ENCODE data around the gene R3HDM1.
A peak's percentile ranks its signal among the peaks of the same experiment; 100 is the strongest.
"Not testable (repeated sequence)": the region's sequence is repeated elsewhere in the genome, so short reads cannot be mapped to it uniquely, and the experiment has no call there.

Gene R3HDM1

DNA sequence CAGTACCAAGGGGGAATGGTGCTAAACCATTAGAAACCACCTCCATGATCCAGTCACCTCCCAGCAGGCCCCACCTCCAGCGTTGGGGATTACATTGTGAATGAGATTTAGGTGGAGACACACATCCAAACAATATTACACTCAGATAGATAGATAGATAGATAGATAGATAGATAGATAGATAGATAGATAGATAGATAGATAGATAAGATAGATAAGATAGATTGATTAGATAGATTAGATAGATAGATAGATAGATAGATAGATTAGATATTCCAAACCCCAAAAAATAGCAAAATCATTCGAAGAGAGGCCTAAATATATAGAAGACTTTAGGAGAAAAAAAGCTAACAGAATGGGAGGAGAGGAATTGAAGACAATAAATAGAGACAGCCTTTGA lies 167.6 kb downstream of the R3HDM1 start:
- H3K4me3 ChIP-seq (ENCODE audit: low read length), result no peak overlapping the region
- DNase-seq (ENCODE audit: low read depth), result no peak

DNA sequence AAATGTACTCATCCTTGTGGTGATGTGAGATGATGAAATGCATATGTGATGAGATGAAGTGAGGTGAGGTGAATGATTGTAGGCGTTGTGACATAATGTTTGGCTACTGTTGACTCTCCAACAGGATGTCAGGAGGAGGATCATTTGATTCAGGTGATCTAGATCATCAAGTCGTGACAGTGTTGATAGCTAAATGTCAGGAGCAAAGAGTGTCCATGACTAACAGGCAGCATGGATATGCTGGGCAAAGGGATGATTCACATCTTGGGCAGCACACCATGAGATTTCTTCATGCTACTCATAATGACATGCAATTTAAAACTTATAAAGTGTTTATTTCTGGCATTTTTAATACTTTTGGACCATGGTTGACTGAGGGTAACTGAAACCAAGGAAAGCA lies 170.2 kb downstream of the R3HDM1 start:
- TF ChIP-seq CTCF (IDR thresholded peaks at IDR 0.05; ENCODE audit: insufficient read depth, low read depth, low read length, missing control alignments), result no peak
- no peak overlapping the region for H3K4me3 ChIP-seq (ENCODE audit: low read length)
- peak; percentile 86 for DNase-seq (ENCODE audit: low read depth)

More for the DNA sequence above, 167.6 kb downstream of the R3HDM1 start:
- no peak for TF ChIP-seq CTCF (IDR thresholded peaks at IDR 0.05; ENCODE audit: insufficient read depth, low read depth, low read length, missing control alignments)

GRCh38 chr2:135703300-135703699 lies 172.0 kb downstream of the R3HDM1 start:
- H3K4me3 ChIP-seq (ENCODE audit: low read length), result no peak overlapping the region
- no peak for TF ChIP-seq CTCF (IDR thresholded peaks at IDR 0.05; ENCODE audit: insufficient read depth, low read depth, low read length, missing control alignments)
- DNase-seq (ENCODE audit: low read depth), result no peak

DNA sequence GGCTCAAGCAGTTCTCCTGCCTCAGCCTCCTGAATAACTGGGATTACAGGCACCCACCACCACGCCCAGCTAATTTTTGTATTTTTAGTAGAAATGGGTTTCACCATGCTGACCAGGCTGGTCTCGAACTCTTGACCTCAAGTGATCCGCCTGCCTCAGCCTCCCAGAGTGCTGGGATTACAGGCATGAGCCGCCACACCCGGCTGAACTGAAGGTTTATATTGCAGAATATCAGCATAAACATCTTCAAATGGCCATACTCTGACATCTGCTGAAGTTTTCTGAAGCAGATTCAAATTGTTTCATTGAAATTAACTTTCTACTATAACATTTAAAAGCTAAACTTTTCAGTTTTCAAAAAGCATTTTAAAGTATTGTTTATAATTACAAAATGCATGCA lies 172.8 kb downstream of the R3HDM1 start:
- not testable (repeated sequence) for DNase-seq (ENCODE audit: low read depth); H3K4me3 ChIP-seq (ENCODE audit: low read length)

GRCh38 chr2:135708159-135708558 lies 176.9 kb downstream of the R3HDM1 start:
- DNase-seq (ENCODE audit: low read depth), result no peak
- no peak for TF ChIP-seq CTCF (IDR thresholded peaks at IDR 0.05; ENCODE audit: insufficient read depth, low read depth, low read length, missing control alignments)
- no peak overlapping the region for H3K4me3 ChIP-seq (ENCODE audit: low read length)

DNA sequence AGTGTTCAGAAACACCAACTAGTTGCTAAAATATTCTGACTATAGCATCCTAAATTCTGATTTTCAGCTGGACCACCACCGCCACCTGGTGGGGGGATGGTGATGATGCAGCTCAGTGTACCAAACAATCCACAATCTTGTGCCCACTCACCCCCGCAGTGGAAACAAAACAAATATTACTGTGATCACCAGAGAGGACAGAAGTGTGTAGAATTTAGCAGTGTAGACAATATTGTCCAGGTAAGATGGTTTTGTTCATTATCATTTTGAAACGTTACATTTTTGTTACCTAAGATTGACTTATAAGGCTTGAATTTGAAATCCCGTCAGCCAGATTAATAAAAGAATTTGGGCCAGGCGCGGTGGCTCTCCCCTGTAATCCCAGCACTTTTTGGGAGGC lies 178.7 kb downstream of the R3HDM1 start:
- TF ChIP-seq CTCF (IDR thresholded peaks at IDR 0.05; ENCODE audit: insufficient read depth, low read depth, low read length, missing control alignments), result peak; percentile 95
- H3K4me3 ChIP-seq (ENCODE audit: low read length), result no peak overlapping the region
- peak; percentile 40 for DNase-seq (ENCODE audit: low read depth)

DNA sequence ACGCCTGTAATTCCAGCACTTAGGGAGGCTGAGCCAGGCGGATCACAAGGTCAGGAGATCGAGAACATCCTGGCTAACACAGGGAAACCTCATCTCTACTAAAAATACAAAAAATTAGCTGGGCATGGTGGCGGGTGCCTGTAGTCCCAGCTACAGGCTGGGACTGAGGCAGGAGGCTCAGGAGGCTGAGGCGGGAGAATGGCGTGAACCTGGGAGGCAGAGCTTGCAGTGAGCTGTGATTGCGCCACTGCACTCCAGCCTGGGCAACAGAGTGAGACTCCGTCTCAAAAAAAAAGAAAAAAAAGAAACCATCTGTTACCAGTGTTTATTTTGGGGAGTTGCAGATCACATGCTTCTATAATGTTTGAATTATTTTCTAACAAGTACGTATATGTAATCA lies 183.8 kb downstream of the R3HDM1 start:
- H3K4me3 ChIP-seq (ENCODE audit: low read length); DNase-seq (ENCODE audit: low read depth): not testable (repeated sequence)

GRCh38 chr2:135728064-135728743 lies 196.9 kb downstream of the R3HDM1 start:
- no peak for TF ChIP-seq CTCF (IDR thresholded peaks at IDR 0.05; ENCODE audit: insufficient read depth, low read depth, low read length, missing control alignments)
- no peak overlapping the region for H3K4me3 ChIP-seq (ENCODE audit: low read length)
- no peak for DNase-seq (ENCODE audit: low read depth)

Measured in epithelial cell of esophagus (primary cell).